ENCODE results near the gene OR8B4.

GRCh38 chr11:124463990-124464389 is 39.3 kb upstream of the OR8B4 start:
- no peak for TF ChIP-seq CTCF (IDR thresholded peaks at IDR 0.05)
- no peak for TF ChIP-seq POLR2A (IDR thresholded peaks at IDR 0.05)
